HG03135 (cell line): ENCODE data around the gene CAMKK1.
A peak's percentile ranks its signal among the peaks of the same experiment; 100 is the strongest.

Experiments used
- ATAC-seq: cut with Tn5 transposase; IDR thresholded peaks from one replicate; pipeline ENCODE4 v1.9.1; 2021; ENCODE audit warnings: mild to moderate bottlenecking, moderate library complexity; ENCODE audit not compliant: unreplicated experiment

Gene CAMKK1

GRCh38 chr17:3918372-3919122 lies 25.7 kb upstream of the CAMKK1 start:
- ATAC-seq = no peak

GRCh38 chr17:3917391-3917931 lies 24.6 kb upstream of the CAMKK1 start:
- no peak for ATAC-seq

GRCh38 chr17:3916825-3917224 lies 24.0 kb upstream of the CAMKK1 start:
- ATAC-seq = no peak

- ATAC-seq = no peak
Measured at GRCh38 chr17:3915995-3916696, 23.3 kb upstream of the CAMKK1 start, which contains the start of gene P2RX1. Gene P2RX1 (minus strand): TSS chr17:3916465. CDS start chr17:3916225, 240 bp downstream.

GRCh38 chr17:3915581-3915994 lies 22.7 kb upstream of the CAMKK1 start:
- ATAC-seq = no peak

- no peak for ATAC-seq
Measured at GRCh38 chr17:3914312-3914670, 21.4 kb upstream of the CAMKK1 start.

- ATAC-seq = no peak
Measured at GRCh38 chr17:3913531-3914311, 20.9 kb upstream of the CAMKK1 start.

GRCh38 chr17:3912827-3913226 lies 20.0 kb upstream of the CAMKK1 start:
- ATAC-seq = no peak

GRCh38 chr17:3911271-3912053 lies 18.6 kb upstream of the CAMKK1 start:
- peak; percentile 71 for ATAC-seq

GRCh38 chr17:3910420-3911270 lies 17.8 kb upstream of the CAMKK1 start:
- no peak for ATAC-seq

- no peak for ATAC-seq
Measured at GRCh38 chr17:3909257-3909656, 16.4 kb upstream of the CAMKK1 start.

GRCh38 chr17:3907483-3908216 lies 14.8 kb upstream of the CAMKK1 start:
- no peak for ATAC-seq

GRCh38 chr17:3906881-3907280 lies 14.0 kb upstream of the CAMKK1 start:
- no peak for ATAC-seq

GRCh38 chr17:3905017-3905520 lies 12.2 kb upstream of the CAMKK1 start:
- no peak for ATAC-seq

GRCh38 chr17:3904501-3904900 lies 11.6 kb upstream of the CAMKK1 start:
- no peak for ATAC-seq

- ATAC-seq = no peak
Measured at GRCh38 chr17:3903881-3904290, 11.0 kb upstream of the CAMKK1 start.

GRCh38 chr17:3903051-3903825 lies 10.4 kb upstream of the CAMKK1 start:
- no peak for ATAC-seq

GRCh38 chr17:3900646-3901045 lies 7.8 kb upstream of the CAMKK1 start:
- no peak for ATAC-seq
